Prostate gland (tissue), 2 donors: ENCODE results near the gene FAM43A.

Experiments
- POLR2A ChIP-seq: fragments of 450-650 bp; IDR thresholded peaks from one replicate; pipeline ENCODE4 v1.6.1; 2016; ENCODE audit warnings: antibody characterized with exemption, mild to moderate bottlenecking
- POLR2AphosphoS5 ChIP-seq: sonication (generic); formaldehyde crosslinking; IDR thresholded peaks from one replicate; pipeline ENCODE4 v1.6.1; 2017; ENCODE audit warnings: antibody characterized with exemption
- TF ChIP-seq, protein P1 (sequence below), 4 experiments: fragments of 200-600 bp in 2 of 4; fragments of 450-650 bp in 2 of 4; sonication (generic) in 2 of 4; IDR thresholded peaks; 1 replicate in 3 of 4; 2 replicates in 1 of 4; pipeline ENCODE4 v1.5.1; 2016 to 2019; ENCODE audit warnings: antibody characterized with exemption in 4 of 4, mild to moderate bottlenecking in 2 of 4, moderate library complexity in 2 of 4

DNA sequence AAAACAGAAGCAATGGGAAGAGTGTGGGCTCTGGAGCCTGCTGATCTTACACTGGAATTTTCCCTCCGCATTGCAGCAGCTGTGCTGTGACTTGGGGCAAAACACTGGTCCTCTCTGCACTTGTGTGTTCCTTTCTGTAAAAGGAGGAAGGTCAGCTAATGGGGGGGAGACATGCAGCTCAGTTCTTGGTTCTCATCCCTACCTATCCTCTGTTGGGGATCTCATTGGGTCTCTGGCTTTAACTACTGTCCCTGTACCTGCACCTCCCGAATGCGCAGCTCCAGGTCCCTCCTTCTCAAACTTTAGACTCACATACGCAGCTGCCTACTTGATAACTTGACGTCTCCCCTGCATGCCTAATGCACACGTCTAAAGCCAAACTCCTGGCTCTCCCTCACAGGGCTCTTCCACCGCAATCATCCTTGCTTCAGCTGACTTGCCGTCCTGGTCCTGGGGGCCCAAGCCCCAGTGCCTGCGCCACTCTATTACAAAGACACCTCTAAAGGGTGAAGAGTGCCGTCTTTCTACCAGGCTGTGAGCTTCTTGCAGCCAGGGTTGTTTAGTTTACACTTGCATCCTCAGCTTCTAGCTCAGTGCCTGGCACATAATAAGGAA is 46.6 kb upstream of the FAM43A start:
- TF ChIP-seq, protein P1, sequence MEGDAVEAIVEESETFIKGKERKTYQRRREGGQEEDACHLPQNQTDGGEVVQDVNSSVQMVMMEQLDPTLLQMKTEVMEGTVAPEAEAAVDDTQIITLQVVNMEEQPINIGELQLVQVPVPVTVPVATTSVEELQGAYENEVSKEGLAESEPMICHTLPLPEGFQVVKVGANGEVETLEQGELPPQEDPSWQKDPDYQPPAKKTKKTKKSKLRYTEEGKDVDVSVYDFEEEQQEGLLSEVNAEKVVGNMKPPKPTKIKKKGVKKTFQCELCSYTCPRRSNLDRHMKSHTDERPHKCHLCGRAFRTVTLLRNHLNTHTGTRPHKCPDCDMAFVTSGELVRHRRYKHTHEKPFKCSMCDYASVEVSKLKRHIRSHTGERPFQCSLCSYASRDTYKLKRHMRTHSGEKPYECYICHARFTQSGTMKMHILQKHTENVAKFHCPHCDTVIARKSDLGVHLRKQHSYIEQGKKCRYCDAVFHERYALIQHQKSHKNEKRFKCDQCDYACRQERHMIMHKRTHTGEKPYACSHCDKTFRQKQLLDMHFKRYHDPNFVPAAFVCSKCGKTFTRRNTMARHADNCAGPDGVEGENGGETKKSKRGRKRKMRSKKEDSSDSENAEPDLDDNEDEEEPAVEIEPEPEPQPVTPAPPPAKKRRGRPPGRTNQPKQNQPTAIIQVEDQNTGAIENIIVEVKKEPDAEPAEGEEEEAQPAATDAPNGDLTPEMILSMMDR (IDR thresholded peaks at IDR 0.05): no peak
- TF ChIP-seq POLR2A: no peak
- TF ChIP-seq POLR2AphosphoS5: no peak
